Testis (tissue), 2 donors: ENCODE measurements around the gene SLC16A12.

Source experiments
- CTCF ChIP-seq, 3 experiments: fragments of 450-650 bp in 2 of 3; fragments of 200-600 bp in 1 of 3; sonication (generic) in 1 of 3; IDR thresholded peaks; one replicate each; pipeline ENCODE4 v1.5.1; 2016 to 2019; ENCODE audit warnings: antibody characterized with exemption in 3 of 3, mild to moderate bottlenecking in 2 of 3, moderate library complexity in 1 of 3
- POLR2A ChIP-seq: fragments of 450-650 bp; IDR thresholded peaks from one replicate; pipeline ENCODE4 v1.6.1; 2017; ENCODE audit warnings: antibody characterized with exemption, mild to moderate bottlenecking, moderate library complexity

GRCh38 chr10:89469517-89469916 is 65.9 kb downstream of the SLC16A12 start:
- TF ChIP-seq CTCF (IDR thresholded peaks at IDR 0.05) (no peak), POLR2A (no peak)
